GM12872 (cell line): ENCODE measurements around the gene IRF2BP1.
A peak's percentile ranks its signal among the peaks of the same experiment; 100 is the strongest.

ENCODE experiments used
- TF ChIP-seq, protein P1 (sequence below): IDR thresholded peaks from 3 replicates; pipeline ENCODE4 v1.5.1; 2011; ENCODE audit warnings: low read depth, mild to moderate bottlenecking, low read length, moderate library complexity; ENCODE audit not compliant: insufficient read depth

IRF2BP1 gene

DNA sequence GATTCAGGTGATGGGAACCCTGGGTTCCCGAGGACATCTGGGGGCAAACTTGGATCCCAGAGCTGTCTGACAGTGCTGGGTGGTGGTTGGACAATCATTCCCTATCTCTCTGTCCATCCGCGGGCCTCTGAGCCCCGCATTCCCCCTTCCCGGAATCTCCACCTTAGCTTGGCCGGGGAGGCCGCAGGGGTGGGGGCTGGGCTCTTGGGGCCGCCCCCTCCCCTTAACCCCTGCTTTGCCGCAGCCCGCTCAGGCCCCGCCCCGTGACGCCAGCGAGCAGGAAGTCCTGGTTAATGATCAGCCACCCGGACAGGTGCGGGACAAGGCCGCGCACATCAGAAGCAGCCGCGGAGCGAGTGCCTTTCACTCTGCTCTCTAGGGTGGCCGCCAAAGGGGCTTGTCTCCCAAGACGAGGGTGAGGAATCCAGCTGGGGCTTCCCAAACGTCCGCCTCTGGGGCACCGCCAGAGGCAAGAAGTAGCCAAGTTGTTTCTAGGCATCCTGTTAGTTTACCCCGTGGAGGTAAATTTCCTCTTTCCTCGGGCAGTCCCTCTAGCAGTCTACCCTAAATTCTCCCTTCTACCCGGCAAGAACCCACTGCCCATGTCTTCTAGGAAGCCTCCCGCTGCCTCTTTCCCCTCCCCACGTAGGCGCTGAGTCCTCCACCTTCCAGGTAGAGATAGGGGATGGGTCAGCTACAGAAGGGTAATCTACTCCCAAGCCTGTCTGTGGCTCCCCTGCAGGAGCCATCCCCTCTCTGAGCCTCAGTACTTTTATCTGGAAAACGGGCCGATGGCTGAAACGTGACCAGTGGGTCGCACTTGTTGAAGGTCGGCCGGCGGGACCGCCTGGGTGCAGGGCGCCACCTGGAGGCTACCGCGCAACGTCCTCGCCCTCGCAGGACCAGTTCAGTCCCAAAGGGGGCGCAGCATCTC lies 3.0 kb downstream of the IRF2BP1 start:
- TF ChIP-seq, protein P1, sequence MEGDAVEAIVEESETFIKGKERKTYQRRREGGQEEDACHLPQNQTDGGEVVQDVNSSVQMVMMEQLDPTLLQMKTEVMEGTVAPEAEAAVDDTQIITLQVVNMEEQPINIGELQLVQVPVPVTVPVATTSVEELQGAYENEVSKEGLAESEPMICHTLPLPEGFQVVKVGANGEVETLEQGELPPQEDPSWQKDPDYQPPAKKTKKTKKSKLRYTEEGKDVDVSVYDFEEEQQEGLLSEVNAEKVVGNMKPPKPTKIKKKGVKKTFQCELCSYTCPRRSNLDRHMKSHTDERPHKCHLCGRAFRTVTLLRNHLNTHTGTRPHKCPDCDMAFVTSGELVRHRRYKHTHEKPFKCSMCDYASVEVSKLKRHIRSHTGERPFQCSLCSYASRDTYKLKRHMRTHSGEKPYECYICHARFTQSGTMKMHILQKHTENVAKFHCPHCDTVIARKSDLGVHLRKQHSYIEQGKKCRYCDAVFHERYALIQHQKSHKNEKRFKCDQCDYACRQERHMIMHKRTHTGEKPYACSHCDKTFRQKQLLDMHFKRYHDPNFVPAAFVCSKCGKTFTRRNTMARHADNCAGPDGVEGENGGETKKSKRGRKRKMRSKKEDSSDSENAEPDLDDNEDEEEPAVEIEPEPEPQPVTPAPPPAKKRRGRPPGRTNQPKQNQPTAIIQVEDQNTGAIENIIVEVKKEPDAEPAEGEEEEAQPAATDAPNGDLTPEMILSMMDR, result peak; percentile 99

DNA sequence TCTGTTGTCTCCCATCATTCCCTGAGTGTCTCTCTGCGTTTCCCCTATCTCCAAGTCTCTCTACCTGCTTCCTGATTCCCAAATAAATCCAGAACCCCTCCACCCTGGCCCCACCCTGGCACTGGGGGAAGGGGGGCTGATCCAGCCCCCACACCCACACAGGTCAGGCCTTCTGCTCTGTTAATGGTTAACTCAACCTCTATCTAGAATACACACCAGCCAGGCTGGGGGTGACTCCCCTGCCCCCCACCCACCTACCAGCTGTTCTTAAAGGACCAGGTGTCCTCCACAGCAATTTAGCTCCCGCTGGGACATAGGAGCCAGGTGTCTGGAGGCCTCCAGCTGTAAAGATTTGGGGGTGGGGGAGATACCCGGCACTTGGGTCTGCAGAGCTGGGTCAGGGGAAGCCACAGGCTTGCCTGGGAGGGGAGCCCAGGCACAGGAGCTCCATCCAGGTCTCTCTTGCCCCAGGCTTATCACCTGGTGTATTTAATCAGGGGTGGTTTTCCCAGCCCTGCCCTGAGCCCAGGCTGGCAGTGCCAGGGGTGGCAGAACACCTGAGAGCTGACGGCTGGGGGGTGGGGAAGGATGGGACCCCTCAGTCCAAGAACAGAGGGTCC lies 3.9 kb downstream of the IRF2BP1 start:
- TF ChIP-seq, protein P1, result no peak

DNA sequence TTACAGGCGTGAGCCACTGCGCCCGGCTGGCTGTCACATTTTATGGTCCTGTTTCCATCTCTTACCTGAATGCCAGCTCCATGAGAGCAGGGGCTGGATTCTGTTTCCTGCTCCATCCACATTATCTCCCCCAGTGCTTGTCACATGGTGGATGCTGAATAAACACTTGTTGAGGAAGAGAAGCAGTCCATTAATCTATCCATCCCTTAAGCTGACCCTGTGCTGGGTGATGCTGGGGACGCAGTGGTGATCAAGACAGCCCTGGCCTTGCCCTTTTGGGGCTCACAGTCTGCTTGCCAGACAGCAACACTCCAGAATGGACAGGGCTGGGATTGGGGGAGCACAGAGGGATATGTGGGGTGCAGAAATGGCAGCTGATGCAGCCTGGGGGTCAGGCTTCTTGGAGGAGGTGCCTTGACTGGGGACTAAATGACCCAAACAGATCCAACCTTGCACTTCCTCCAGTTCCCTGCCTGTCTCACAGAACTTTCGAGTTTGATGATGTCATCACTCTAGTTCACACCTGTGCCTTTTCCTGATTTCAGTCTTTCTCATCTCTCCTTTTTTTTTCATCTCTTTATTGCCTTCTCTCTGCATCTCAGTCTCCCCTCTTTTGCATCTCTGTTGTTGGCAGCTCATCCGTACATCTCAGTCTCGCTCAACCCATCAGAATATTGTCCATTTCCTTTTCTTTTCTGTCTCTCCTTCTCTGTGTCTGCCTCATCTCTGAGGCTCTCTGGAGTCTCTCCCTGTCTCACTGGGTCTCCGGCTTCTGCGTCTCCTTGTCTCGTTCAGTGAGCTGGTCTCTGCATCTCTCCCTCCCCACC lies 4.6 kb downstream of the IRF2BP1 start:
- TF ChIP-seq, protein P1, result no peak

DNA sequence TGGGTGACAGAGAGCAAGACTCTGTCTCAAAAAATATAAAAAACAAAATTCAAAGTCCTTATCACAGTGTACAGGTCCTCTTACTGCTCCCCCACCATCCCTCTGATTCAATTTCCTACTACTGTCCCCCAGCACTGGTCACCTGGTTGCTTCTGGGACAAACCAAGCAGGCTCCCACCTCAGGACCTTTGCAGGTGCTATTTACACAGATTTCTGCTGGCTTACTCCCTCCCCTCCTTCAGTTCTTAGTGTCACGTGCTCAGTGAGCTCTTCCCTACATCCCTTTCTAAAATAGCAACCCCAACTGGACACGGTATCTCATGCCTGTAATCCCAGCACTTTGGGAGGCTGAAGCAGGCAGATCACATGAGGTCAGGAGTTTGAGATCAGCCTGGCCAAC lies 6.0 kb downstream of the IRF2BP1 start:
- TF ChIP-seq, protein P1, result no peak

DNA sequence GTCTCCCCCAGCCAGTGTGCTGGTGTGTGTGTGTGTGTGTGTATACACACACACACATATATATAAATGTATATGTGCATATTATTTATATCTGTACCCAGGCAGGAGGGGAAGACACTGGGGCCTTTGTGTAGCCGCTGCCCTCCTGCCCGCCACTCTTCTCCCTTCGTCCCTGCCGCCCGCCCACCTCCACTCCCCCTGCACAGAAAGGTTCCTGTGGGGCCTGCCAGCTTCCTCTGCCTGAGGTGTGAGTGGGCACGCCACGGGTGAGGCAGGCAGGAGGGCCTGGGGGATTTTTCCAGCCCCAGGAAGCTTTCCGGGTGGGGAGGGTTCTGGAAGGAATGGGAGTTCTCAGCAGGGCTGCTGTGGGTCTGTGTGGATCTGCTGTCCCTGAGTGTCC lies 6.9 kb downstream of the IRF2BP1 start:
- TF ChIP-seq, protein P1, result no peak

DNA sequence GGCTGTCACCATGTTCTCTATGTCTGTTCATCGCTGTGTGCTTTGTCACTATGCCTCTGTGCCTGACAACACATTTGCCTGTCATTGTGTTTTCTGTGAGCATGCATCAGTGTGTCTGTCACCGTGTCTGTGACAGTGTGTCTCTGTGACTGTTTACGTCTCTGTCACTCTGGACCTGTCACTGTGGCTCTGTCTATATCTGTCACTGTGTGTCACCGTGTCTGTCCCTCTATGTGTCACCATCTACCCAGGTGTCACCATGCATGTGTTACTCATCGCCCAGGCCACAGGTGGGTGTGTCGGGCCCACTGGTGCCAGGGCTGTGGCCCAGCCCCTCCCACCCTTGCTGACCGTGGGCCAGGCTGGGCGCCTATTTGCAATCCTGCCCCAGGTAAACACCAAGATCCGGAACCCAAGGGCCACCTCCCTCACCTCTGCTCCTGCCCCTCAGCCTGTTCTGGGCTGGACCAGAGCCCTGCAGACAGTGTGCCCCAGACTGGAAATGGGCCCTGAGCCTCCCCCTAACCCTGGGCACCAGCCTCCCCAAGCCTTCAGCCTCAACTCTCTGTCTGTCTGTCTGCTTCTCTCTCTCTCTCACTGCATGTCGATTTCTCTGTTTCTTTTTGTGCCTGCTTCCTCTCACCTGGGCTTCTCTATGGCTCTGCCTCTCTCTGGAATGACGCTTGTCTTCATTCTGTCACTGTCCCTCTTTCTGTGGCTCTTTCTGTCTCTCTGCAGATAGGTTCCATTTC lies 7.7 kb downstream of the IRF2BP1 start:
- TF ChIP-seq, protein P1, result no peak
